ENCODE measurements around the gene PLPP2.

Gene PLPP2

GRCh38 chr19:291006-291521, at the start of gene PLPP2:
Gene PLPP2 (minus strand): TSS chr19:291403. CDS start chr19:291336, 67 bp downstream.
- DNase-seq (ENCODE audit: low read depth in 2 of 2): peak in 1 of 2 donors; percentile 36
- TF ChIP-seq, protein P1, sequence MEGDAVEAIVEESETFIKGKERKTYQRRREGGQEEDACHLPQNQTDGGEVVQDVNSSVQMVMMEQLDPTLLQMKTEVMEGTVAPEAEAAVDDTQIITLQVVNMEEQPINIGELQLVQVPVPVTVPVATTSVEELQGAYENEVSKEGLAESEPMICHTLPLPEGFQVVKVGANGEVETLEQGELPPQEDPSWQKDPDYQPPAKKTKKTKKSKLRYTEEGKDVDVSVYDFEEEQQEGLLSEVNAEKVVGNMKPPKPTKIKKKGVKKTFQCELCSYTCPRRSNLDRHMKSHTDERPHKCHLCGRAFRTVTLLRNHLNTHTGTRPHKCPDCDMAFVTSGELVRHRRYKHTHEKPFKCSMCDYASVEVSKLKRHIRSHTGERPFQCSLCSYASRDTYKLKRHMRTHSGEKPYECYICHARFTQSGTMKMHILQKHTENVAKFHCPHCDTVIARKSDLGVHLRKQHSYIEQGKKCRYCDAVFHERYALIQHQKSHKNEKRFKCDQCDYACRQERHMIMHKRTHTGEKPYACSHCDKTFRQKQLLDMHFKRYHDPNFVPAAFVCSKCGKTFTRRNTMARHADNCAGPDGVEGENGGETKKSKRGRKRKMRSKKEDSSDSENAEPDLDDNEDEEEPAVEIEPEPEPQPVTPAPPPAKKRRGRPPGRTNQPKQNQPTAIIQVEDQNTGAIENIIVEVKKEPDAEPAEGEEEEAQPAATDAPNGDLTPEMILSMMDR (IDR thresholded peaks at IDR 0.05; ENCODE audit: low read depth, low read length): no peak
- H3K4me3 ChIP-seq (replicated peaks in 1 of 2; ENCODE audit: low read depth in 2 of 2, low read length in 2 of 2): peak within 1 kb of the TSS; percentile 33 to 56

DNA sequence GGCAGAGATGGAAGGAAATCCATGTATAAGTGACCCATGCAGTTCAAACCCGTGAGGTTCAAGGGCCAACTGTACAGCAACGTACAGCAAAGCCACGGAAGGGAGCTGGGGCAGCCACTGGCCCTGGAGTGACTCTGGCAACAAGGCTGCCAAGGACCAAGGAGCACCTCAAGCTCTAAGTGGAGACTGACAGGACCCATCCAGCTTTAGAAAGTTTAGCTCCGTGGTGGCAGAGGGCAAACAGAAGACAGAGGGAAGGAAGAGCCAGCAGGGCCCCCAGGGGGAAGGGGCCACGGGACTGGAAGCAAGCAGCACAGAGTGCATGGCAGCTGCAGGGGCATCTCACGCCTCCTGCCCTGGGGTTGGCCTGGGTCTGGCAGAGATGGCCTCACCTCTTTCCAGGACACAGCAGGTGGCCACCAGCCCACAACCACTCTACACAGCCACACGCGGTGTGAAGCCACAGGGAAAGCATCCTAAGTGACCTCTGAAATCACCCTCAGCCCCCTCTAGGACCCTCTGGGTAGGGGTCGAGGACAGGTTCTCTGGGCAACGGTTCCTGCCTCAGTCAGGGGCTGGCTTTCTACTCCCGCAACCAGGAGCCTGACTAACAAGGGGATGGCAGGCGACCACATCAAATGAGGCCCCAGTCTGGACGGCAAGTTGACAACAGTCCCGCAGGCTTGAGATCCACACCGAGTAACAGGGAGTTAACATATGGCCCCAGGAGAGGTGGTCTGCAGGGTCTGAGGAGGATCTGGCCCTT, 49.6 kb upstream of the PLPP2 start:
- no peak overlapping the region for H3K4me3 ChIP-seq (replicated peaks in 1 of 2; ENCODE audit: low read depth in 2 of 2, low read length in 2 of 2)
- DNase-seq (ENCODE audit: low read depth in 2 of 2): no peak
- TF ChIP-seq, protein P1 (IDR thresholded peaks at IDR 0.05; ENCODE audit: low read depth, low read length): no peak

DNA sequence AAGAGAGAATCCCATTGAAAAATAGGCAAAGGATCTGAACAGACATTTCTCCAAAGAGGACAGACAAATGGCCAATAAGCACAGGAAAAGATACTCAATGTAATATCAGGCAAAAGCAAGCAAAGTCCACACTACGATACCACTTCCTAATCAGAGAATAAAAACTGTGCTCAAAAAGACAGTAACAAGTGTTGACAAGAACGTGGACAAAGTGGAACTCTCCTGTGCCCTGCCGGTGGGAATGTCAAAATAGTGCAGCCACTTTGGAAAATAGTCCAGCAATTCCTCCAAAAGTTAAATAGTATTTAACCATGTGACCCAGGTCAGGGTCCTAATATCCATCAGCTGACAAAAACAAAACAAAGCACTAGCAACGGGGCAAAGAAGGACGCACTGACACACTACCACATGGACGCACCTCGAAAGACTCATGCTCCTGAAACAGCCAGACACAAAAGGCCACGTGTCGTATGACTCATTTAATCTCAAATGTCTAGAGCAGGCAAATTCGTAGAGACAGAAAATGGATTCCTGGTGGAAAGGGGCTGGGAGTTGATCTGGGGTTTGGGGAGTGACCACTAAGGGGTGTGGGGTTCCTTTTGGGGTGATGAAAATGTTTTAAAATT, 48.2 kb upstream of the PLPP2 start:
- TF ChIP-seq, protein P1 (IDR thresholded peaks at IDR 0.05; ENCODE audit: low read depth, low read length): no peak
- H3K4me3 ChIP-seq (replicated peaks in 1 of 2; ENCODE audit: low read depth in 2 of 2, low read length in 2 of 2): no peak overlapping the region
- DNase-seq (ENCODE audit: low read depth in 2 of 2): peak in 1 of 2 donors; percentile 43

DNA sequence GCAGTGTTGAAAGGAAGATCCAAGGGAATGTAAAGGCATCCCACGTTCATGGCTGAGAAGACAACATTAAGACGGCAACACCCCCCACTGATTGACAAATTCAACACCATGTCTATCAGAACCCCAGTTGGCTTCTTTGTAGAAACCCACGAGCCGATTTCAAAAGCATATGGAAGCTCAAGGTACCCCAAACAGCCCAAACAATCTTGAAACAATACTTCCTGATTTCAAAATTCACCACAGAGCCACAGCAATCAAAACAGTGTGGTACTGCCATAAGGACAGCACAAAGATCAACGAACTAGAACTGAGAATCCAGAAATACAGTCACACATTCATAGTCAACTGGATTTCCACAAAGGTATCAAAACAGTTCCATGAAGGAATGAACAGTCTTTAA, 47.2 kb upstream of the PLPP2 start:
- no peak overlapping the region for H3K4me3 ChIP-seq (replicated peaks in 1 of 2; ENCODE audit: low read depth in 2 of 2, low read length in 2 of 2)
- DNase-seq (ENCODE audit: low read depth in 2 of 2): no peak
- TF ChIP-seq, protein P1 (IDR thresholded peaks at IDR 0.05; ENCODE audit: low read depth, low read length): no peak

DNA sequence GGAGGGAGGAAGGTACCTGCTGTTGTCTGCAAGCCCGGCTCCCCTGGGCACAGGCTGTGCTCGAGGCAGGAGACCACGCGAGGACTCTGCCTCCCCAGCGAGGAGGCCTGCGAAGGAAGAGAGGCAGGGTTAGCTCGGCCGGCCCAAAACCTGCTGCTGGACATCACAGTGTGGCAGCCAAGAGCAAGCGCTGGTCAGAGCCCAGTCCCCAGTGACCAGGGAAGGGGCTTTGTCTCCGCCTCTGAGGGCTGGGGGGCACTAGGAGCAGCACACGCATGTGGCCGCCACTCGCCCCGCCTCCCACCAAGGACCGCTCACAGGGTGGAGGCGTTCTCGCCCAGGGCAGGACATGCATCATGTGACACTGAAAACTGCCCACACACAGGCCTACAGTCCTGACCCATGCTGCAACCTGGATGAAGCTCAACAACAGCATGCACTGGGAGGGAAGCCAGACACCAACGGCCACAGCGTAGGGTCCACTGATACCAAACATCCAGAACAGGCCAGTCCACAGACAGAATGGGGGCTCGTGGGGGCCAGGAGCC, 44.9 kb upstream of the PLPP2 start:
- H3K4me3 ChIP-seq (replicated peaks in 1 of 2; ENCODE audit: low read depth in 2 of 2, low read length in 2 of 2): no peak overlapping the region
- DNase-seq (ENCODE audit: low read depth in 2 of 2): peak in 1 of 2 donors; percentile 11
- TF ChIP-seq, protein P1 (IDR thresholded peaks at IDR 0.05; ENCODE audit: low read depth, low read length): no peak

DNA sequence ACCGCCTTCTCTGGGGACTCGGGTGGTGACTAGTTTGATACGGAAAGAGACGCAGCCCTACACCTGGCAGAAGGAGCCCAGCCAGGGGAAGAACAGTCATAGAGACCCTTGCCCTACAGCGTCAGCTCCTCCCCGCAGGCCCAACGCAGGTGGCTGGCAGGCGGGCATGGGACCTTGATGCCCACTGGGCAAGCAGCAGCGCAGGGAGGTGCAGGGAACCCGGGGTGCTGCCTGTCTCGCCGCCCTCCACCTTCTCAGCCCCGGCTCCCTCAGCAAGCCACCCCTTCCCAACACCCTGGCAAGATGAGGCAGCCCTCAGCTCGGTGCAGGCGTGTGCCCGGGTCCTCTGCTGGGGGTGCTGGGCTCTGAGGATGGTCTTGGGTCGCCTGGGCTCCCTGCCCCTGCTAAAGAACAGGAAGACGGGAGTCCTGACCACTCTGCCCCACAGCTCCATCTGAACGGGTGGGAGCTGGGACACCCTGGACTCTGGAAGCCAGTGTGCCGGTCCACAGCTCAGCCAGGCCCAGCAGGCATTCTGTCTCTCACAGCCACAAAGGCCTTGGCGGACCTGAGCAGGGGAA, 44.4 kb upstream of the PLPP2 start:
- no peak overlapping the region for H3K4me3 ChIP-seq (replicated peaks in 1 of 2; ENCODE audit: low read depth in 2 of 2, low read length in 2 of 2)
- TF ChIP-seq, protein P1 (IDR thresholded peaks at IDR 0.05; ENCODE audit: low read depth, low read length): no peak
- no peak for DNase-seq (ENCODE audit: low read depth in 2 of 2)

Measured in cardiac fibroblast (primary cell).